ENCODE results near the gene TTC7B.
A peak's percentile ranks its signal among the peaks of the same experiment; 100 is the strongest.

DNA sequence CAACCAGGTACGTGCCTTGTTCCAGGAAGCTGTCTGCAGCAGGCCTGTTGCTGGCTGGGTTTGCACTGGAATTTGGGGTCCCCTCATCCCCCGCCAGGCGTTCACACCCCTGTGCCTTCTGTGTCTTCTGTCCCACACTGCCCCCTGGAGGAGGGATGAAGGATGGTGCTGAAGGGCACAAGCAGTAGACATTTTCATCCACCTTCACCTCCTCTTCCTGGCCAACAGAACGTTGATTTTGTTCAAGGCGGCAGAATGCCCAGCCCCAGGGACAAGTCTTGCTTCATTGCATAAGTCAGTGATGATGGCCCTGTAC, 297.3 kb downstream of the TTC7B start:
- TF ChIP-seq POLR2A (IDR thresholded peaks at IDR 0.05) (no peak), POLR2AphosphoS5 (IDR thresholded peaks at IDR 0.05) (no peak)
- TF ChIP-seq, protein P1, sequence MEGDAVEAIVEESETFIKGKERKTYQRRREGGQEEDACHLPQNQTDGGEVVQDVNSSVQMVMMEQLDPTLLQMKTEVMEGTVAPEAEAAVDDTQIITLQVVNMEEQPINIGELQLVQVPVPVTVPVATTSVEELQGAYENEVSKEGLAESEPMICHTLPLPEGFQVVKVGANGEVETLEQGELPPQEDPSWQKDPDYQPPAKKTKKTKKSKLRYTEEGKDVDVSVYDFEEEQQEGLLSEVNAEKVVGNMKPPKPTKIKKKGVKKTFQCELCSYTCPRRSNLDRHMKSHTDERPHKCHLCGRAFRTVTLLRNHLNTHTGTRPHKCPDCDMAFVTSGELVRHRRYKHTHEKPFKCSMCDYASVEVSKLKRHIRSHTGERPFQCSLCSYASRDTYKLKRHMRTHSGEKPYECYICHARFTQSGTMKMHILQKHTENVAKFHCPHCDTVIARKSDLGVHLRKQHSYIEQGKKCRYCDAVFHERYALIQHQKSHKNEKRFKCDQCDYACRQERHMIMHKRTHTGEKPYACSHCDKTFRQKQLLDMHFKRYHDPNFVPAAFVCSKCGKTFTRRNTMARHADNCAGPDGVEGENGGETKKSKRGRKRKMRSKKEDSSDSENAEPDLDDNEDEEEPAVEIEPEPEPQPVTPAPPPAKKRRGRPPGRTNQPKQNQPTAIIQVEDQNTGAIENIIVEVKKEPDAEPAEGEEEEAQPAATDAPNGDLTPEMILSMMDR (IDR thresholded peaks at IDR 0.05), result peak; percentile 3 to 14
